GM20431 (cell line): ENCODE results near the gene KIF24.
"Not testable (repeated sequence)": the region's sequence is repeated elsewhere in the genome, so short reads cannot be mapped to it uniquely, and the experiment has no call there.

Source experiments
- in situ Hi-C: fragments of 300-500 bp; cut with MseI, MboI; formaldehyde crosslinking; loops from one replicate; pipeline ENCODE4 v1.15.0; 2020; ENCODE audit warnings: low sequenced_read_pairs; ENCODE audit not compliant: unreplicated experiment

Gene KIF24

DNA sequence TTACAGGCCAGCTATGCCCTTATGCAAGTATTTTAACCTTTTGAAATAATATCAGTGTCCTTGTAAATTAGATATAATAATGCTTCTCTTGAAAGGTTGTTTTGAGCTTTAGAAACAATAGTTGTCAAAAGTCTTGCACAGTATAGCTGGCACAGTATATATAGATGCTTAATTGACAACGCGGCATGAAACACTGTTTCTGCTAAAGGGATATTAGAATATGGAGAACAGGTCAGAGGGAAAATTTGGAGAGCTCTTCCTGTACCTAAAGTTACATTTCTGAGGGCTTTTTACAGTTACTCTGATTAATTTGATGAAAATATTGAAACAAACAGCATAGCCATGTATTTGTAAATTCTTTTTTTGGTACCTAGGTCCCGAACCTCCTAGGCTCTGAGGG is 4.8 kb upstream of the KIF24 start:
- in situ Hi-C loops = no loop called here

DNA sequence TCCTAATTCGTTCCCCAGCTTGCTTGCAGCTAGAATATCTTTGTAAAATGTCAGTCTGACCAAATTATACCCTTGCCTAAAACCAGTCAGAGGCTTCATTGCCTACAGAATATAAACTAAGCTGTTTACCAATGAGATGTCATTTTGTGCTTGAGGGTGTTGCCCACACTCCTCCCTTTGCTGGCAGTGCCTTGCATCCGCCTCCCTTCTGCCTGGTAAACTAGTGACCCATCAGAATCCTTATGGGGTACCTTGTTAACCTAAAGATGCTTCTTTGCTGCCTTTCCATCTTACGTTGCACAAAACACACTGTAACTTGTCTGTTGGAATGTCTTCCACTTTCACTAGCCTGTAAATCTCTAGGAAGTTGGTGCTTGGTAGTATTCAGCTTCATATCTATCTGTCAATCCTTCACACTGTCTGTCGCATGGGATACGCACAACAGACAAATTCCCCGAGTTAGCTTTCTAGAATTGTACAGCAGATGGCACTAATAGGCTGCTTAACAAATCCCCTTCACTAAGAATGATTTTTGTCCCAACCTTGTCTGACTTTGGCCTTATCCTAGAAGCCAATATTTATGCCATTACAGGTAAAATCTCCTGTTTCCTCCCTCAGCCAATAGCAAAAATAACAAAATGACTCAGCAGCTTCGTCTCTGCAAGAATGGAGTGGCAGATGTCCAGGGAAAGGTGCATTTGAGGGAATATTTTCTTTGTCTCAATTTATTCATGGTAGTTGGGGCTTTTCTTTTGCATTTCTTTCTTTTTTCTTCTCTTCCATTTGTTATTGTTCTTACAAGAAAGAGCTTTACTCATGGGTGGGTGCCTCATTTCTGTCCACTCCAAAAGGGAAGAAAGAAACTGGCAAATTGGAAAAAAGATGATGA is 3.3 kb upstream of the KIF24 start:
- in situ Hi-C loops = no loop called here

DNA sequence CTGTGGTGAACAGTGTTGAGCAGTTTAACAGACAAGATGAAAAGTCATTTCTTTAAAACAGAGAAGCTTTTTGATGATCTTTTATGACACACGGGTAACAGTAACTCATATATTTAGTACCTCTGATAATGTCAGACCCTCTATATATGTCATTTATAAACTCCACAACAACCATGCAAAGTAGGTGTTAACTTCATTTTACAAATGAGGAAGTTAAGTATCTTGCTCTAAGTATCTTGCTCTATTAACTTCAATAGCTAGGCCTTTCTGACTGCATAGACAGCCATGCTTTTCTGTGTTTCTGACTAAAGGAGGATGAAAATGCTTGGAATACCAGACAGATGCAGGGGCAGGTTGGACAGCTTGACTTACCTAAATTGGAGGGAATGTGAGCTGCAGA is 2.1 kb upstream of the KIF24 start:
- in situ Hi-C loops = no loop called here

DNA sequence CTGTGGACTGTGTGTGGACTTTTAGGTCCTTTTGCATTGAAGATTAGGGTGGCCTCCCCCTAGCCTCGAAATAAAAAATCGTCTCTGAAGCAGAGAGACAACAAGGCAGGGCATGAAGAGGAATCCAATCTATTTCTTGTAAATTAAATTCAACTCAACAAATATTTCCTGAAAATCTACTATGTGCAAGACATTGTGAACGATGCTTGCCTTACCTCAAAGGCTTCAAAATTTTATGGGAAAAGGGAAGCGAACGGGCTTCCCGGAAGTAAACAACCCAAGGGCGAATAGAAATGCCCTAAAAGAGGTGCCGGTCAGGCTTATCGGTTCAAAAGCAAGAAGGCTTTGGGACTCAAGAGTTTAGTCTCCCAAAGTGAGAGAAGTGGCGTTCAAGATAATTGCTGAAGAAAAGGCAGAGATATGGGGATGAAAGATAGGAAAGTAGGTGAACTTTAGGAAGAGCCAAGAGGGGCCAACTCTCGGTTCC is 525 bp downstream of the KIF24 start:
- in situ Hi-C loops = no loop called here

DNA sequence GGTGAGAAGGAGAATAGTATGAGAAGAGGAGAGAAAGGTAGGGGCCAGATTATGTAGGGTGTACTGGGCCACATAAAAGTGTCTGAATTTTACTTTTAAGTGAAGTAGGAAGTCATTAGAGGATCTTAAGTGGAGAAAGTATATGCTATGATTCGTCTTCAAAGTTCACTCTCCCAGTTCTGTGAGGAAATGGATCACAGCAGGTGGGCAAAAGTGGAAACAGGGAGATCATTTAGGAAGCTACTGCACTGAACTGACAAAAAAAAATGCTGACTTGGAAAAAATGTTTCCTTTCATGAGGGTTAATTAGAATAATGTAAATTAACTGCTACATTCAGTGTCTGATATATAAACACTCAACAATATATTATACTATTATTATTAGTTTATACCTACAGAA is 2.4 kb downstream of the KIF24 start:
- in situ Hi-C loops = no loop called here

DNA sequence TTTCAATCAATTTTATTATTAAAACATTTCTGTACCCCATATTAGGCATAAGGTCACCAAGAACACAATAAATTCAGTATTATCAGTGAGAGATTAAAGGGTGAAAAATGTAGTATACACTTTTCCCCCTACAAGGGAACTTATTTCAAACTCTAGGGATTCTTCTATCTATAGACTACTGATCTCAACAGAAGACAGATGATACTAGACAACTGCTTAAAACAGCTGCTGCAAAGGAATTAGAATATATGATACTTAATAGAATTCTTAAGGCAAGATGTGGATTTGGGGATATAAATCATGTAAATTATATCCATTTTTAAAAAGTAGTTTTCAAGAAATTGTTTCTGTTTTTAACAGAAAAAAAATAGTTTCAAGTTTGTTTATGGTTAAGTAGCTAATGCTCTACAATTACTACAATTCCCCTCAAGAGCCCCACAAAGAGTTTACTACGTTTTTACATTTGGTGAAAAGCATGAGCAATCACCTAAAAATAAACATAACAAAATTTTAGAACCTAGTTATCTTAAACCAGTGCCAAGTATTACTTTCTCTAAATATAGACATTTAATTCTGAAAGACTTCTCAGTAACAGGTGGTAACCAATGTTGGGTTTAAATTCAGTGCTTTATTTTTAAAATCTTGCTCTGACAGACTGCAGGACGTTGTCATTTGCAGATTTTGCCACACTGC is 6.0 kb downstream of the KIF24 start:
- in situ Hi-C loops = no loop called here

DNA sequence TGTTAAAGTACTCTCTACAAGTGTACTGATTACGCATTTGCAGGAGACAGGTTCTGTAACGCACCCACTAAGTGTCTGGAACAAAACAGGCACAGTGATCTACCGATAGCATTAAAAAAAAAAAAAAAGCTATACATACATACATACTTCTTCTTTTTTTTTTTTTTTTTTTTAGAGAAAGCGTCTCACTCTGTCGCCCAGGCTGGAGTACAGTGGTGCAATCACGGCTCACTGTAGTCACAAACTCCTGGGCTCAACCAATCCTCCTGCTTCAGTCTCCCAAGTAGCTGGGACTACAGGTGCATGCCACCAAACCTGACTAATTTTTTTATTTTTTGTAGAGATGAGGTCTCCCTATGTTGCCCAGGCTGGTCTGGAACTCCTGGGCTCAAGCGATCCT is 7.6 kb downstream of the KIF24 start:
- in situ Hi-C loops = no loop called here

DNA sequence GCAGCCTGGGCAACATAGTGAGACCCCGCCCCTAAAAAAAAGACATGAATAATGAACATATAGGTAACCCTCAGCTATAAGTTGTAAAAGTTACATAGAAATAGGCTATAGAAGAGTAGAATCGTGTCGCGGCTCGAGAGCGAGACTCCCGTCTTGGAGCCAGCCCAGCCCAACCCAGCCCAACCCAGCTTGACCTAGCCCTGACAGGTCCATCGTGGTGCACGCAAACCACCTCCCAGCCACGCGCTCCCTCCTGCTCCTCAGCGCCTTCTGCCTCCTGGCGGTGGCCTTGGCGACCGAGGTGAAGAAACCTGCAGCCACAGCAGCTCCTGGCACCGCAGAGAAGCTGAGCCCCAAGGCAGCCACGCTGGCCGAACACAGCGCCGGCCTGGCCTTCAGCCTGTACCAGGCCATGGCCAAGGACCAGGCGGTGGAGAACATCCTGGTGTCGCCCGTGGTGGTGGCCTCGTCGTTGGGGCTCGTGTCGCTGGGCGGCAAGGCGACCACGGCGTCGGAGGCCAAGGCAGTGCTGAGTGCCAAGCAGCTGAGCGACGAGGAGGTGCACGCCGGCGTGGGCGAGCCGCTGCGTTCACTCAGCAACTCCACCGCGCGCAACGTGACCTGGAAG is 10.8 kb downstream of the KIF24 start:
- in situ Hi-C loops = no loop called here

DNA sequence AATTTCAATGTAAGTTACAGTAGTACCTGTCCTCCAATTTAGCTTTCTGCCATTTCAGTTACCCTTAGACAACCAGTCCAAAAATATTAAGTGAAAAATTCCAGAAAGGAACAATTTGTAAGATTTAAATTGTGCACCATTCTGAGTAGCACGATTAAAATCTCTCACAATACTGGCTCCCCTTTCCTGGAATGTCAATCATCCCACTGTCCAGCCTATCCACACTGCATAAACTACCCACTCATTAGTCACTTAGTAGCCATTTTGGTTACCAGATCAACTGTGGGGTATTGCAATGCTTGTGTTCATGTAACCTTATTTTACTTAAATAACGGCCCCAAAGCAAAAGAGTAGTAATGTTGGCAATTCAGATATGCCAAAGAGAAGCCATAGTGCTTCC is 11.6 kb downstream of the KIF24 start:
- in situ Hi-C loops = no loop called here

DNA sequence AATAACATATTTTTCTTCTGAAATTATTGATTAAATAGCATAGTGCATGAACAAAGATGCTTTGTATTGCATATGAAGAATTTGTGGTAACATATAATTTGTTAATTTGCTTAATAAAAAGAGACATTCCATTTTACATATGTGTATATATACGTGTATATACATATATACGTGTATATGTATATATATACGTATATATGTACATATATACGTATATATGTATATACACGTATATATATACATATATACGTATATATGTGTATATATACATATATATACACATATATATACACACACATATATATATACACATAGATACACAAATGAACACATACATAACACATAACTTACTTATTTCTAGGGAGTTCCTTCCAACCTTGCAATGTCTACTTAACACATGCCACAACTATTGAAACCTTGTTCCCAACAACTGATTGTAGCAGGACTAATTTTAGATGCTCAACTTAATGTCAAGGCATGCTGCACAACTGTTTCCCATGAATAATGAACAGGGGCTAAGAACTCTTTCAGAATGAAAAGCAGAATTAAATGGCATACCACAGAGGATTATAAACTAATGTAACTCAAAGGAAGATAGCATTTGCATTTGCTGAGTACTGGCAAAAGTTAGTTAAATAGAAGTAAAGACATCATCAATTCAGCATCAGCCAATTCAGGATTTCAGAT is 17.4 kb downstream of the KIF24 start:
- in situ Hi-C loops = no loop called here

DNA sequence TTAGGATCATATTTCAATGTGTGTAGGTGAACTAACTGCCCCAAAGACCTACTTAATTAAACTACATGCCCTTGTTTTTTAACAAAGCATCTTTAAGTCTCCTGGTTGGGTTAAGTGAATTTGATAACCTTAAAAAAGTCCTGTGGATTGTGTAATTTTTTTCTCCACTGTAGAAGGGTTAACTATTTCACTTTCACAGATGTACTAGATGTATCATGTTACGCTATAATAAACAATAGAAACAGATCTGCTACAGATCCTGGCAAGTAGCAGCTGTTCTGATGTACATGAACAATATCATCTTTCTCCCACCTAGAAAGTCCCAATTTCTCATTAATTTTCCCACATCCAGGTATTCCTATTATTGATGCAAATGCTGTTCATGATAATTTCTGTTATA is 18.9 kb downstream of the KIF24 start:
- in situ Hi-C loops = no loop called here

DNA sequence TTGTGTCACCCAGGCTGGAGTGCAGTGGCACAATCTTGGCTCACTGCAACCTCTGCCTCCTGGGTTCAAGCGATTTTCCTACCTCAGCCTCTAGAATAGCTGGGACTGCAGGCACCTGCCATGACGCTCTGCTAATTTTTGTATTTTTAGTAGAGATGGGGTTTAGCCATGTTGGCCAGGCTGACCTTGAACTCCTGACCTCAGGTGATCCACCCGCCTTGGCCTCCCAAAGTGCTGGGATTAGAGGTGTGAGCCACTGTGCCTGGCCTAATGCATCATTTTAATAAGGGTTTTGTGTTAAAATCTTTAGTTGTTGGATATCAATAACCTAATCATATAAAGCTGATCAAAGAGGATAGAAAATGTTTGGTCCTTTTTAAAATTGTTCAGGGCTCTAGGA is 20.8 kb downstream of the KIF24 start:
- in situ Hi-C loops = not testable (repeated sequence)

DNA sequence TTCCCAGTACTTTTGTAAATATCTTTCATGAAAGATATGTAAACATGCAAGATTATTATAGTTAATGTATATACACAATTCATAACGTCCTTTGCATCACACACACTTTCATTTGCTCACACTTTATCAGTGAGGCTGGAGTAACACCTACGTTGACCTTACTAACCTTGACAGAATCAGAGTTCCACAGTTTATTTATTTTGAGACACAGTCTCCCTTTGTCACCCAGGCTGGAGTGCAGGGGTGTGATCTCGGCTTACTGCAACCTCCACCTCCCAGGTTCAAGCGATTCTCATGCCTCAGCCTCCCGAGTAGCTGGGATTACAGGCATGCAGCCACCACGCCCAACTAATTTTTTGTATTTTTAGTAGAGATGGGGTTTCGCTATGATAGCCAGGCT is 28.0 kb downstream of the KIF24 start:
- in situ Hi-C loops = not testable (repeated sequence)

DNA sequence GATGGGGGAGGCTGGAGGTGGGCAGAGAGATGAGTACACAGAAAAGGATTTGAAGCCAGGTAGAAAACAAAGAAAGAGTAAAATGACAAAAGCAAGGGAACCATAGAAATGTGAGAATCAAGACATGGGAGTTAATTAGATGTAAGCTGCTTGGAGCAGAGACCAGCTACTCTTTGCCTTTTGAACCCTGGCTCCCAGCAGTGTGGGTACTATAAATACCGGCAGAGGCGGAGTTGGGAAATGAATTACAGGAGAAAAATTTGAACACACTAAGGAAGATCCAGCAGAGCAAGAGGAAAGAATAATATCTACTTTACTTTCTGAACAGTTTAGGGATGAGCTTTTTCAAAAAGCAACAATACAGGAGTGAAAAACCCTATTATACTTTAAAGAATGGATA is 36.5 kb downstream of the KIF24 start:
- in situ Hi-C loops = no loop called here

DNA sequence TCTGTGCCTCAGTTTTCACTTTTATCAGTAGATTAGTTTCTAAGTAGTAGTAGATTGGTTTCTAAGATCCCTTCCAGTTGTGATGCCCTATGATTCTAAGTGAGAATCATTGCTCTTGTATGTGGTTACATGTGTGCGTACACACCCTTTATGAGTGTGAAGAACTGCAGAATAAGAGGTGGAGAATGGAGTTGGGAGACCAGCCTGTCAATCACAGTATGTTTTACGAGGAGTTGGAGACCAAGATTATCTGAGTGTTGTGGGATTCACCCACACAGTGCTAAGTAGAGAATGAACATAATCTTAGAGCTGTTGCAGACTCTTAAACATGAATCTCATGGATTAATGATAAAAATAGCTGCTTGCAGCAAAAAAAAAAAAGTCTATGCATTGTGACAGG is 37.6 kb downstream of the KIF24 start:
- in situ Hi-C loops = no loop called here

DNA sequence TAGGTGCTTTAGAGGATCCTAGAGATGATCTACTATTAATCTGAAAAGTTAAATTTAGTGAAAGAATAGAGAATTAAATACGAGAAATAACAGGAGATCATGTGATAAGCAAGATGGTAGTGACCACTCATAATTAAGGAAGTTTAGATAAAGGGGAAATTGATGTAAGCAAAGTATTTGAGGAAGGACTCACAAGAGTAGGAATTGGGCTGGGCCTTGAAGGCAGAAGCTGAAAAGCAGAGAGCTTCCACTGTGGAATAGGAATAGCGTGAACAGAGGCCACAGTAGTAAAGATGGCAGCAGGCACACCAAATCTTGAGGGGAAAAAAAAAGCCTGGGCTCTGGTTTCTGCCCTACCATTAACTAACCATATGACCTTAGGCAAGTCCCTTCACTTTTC is 38.0 kb downstream of the KIF24 start:
- in situ Hi-C loops = no loop called here

DNA sequence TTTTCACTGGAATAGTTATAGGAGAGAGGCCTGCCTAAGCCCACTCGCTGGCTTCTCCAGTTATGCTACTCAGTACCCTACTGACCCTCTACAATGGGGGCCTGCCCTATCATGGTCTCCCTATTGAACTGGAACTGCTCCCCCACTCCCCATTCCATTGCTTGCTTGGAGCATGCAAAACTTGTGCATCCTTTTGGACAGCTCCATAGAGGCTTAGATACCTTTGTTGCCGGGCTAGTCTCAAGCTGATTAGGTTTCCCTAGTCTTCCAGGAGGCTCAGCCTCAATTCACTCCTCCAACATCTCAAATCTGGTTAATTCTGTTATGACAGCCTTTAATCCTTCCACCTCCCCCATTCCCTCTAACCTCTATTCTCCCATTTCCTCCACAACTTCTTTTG is 39.9 kb downstream of the KIF24 start:
- in situ Hi-C loops = no loop called here

DNA sequence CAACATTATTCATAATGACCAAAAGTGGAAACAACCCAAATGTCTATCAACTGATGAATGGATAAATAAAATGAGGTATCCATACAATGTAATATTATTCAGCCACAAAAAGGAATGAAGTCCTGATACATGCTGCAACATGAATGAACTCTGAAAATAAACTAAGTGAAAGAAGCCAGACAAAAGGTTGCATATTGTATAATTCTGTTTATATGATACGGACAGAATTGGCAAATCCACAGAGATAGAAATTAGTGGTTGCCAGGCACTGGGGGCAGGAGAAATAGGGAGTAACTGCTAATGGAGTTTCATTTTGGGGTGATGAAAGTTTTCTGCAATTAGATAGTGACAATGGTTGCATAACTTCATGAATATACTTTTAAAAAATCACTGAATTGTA is 47.0 kb downstream of the KIF24 start:
- in situ Hi-C loops = no loop called here

DNA sequence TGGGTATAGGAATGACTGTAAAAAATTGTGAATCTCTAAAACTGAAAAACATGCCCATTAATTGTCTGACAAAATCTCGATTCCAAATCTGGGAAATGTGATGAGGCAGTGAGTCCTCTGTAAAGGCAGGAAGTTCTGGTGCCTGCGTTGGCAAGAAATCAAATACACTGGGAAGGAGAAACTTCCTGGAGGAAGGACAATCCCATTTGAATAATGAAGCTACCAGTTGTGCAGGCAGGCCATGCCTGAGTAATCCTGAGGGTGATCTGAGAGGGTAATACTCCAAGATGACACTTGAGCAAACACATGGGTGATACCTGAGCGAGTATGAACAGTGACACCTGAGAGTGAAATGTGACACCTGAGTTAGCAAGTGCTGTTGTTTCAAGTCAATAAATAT is 49.7 kb downstream of the KIF24 start:
- in situ Hi-C loops = no loop called here
